HG03354 (cell line): Measurements from ENCODE around the gene SLC28A1.

ENCODE experiments used
- ATAC-seq: cut with Tn5 transposase; IDR thresholded peaks from one replicate; pipeline ENCODE4 v1.9.1; 2021; ENCODE audit warnings: mild to moderate bottlenecking; ENCODE audit not compliant: unreplicated experiment, poor library complexity, severe bottlenecking

Gene SLC28A1

GRCh38 chr15:84881520-84881830, 3.0 kb upstream of the SLC28A1 start:
- ATAC-seq, result no peak

GRCh38 chr15:84883466-84883865, 996 bp upstream of the SLC28A1 start:
- no peak for ATAC-seq

GRCh38 chr15:84885801-84886200, 1.3 kb downstream of the SLC28A1 start:
- ATAC-seq, result no peak

- ATAC-seq, result no peak
Observed at GRCh38 chr15:84886211-84886983, 1.9 kb downstream of the SLC28A1 start.

- ATAC-seq, result no peak
Observed at GRCh38 chr15:84886984-84887299, 2.5 kb downstream of the SLC28A1 start.

- no peak for ATAC-seq
Observed at GRCh38 chr15:84887938-84888337, 3.5 kb downstream of the SLC28A1 start.

- ATAC-seq, result no peak
Observed at GRCh38 chr15:84888639-84889038, 4.2 kb downstream of the SLC28A1 start.

GRCh38 chr15:84889313-84889990, 5.0 kb downstream of the SLC28A1 start:
- ATAC-seq, result no peak

GRCh38 chr15:84889991-84890669, 5.7 kb downstream of the SLC28A1 start:
- ATAC-seq, result no peak

- no peak for ATAC-seq
Observed at GRCh38 chr15:84890670-84891162, 6.3 kb downstream of the SLC28A1 start.

- no peak for ATAC-seq
Observed at GRCh38 chr15:84891339-84891738, 6.9 kb downstream of the SLC28A1 start.

- ATAC-seq, result no peak
Observed at GRCh38 chr15:84892786-84893307, 8.4 kb downstream of the SLC28A1 start.

GRCh38 chr15:84893607-84894006, 9.1 kb downstream of the SLC28A1 start:
- no peak for ATAC-seq

GRCh38 chr15:84894736-84895425, 10.4 kb downstream of the SLC28A1 start:
- ATAC-seq, result no peak

- ATAC-seq, result no peak
Observed at GRCh38 chr15:84898761-84899160, 14.3 kb downstream of the SLC28A1 start.

- no peak for ATAC-seq
Observed at GRCh38 chr15:84899750-84900149, 15.3 kb downstream of the SLC28A1 start.

GRCh38 chr15:84901540-84901939, 17.1 kb downstream of the SLC28A1 start:
- no peak for ATAC-seq

- ATAC-seq, result no peak
Observed at GRCh38 chr15:84903751-84904150, 19.3 kb downstream of the SLC28A1 start.

GRCh38 chr15:84904419-84904818, 20.0 kb downstream of the SLC28A1 start:
- ATAC-seq, result no peak
